Measurements from ENCODE around the gene TRIM16.
"Not testable (repeated sequence)": the region's sequence is repeated elsewhere in the genome, so short reads cannot be mapped to it uniquely, and the experiment has no call there.

GRCh38 chr17:15588017-15588416 lies 96.1 kb downstream of the TRIM16 start:
- not testable (repeated sequence) for TF ChIP-seq SUZ12 (IDR thresholded peaks at IDR 0.05; ENCODE audit: low read length); CTCF (IDR thresholded peaks at IDR 0.05; ENCODE audit: control extremely low read depth in 1 of 3, insufficient read depth in 1 of 3, low read depth in 1 of 3, low read length in 3 of 3); POLR2A (IDR thresholded peaks at IDR 0.05; ENCODE audit: control extremely low read depth in 1 of 2, low read depth in 2 of 2, low read length in 2 of 2); POLR2AphosphoS5 (IDR thresholded peaks at IDR 0.05; ENCODE audit: low read depth, low read length); HDAC6 (IDR thresholded peaks at IDR 0.05; ENCODE audit: low read depth, low read length); ATF2 (IDR thresholded peaks at IDR 0.05; ENCODE audit: low read length)

Data from H1 (cell line).